K562 (cell line): ENCODE measurements around the gene DGKA.

Experiments used
- ELF1 ChIP-seq: fragments of 200-800 bp; sonication (Bioruptor generic); IDR thresholded peaks from 2 replicates; pipeline ENCODE4 v1.6.1; 2016; ENCODE audit warnings: missing genetic modification characterization, missing compliant biosample characterization
- EP300 ChIP-seq: IDR thresholded peaks from 2 replicates; pipeline ENCODE4 v1.6.1; 2012; ENCODE audit warnings: low read length, improper control_type of control experiment
- GATA2 ChIP-seq: sonication (generic); formaldehyde crosslinking; IDR thresholded peaks from 2 replicates; pipeline ENCODE4 v1.4.0; 2020; ENCODE audit warnings: mild to moderate bottlenecking, missing genetic modification reagents
- HEY1 ChIP-seq: fragments of 250-450 bp; sonication (Bioruptor Pico); IDR thresholded peaks from 2 replicates; pipeline ENCODE4 v1.5.0; 2020; ENCODE audit warnings: mild to moderate bottlenecking, moderate library complexity, borderline replicate concordance
- MTF1 ChIP-seq: fragments of 250-450 bp; sonication (Bioruptor Pico); IDR thresholded peaks from 2 replicates; pipeline ENCODE4 v1.9.0; 2021; ENCODE audit warnings: moderate library complexity, mild to moderate bottlenecking, inconsistent platforms, borderline replicate concordance
- NFIC ChIP-seq: fragments of 450-650 bp; IDR thresholded peaks from 2 replicates; pipeline ENCODE4 v1.6.1; 2017; ENCODE audit warnings: mild to moderate bottlenecking, inconsistent platforms
- RAD21 ChIP-seq, 2 experiments: fragments of 250-450 bp in 1 of 2; fragments of 450-650 bp in 1 of 2; sonication (Bioruptor Pico) in 1 of 2; formaldehyde crosslinking in 1 of 2; IDR thresholded peaks in 1 of 2; conservative IDR thresholded peaks in 1 of 2; 2 replicates each; pipeline versions ENCODE4 v1.4.0 to v1.8.0; 2020 to 2022; ENCODE audit warnings: mild to moderate bottlenecking in 2 of 2, moderate library complexity in 1 of 2
- SMAD1 ChIP-seq: fragments of 150-350 bp; IDR thresholded peaks from 2 replicates; pipeline ENCODE4 v1.6.1; 2014; ENCODE audit warnings: low read length, low read depth; ENCODE audit not compliant: partially characterized antibody
- SMARCE1 ChIP-seq: fragments of 450-650 bp; IDR thresholded peaks from 2 replicates; pipeline ENCODE4 v1.7.1; 2016; ENCODE audit warnings: mild to moderate bottlenecking
- ZNF76 ChIP-seq: fragments of 250-450 bp; sonication (Bioruptor Pico); IDR thresholded peaks from 2 replicates; pipeline ENCODE4 v1.4.0; 2020; ENCODE audit warnings: mild to moderate bottlenecking, moderate library complexity, borderline replicate concordance
- ZSCAN29 ChIP-seq: fragments of 450-650 bp; IDR thresholded peaks from 2 replicates; pipeline ENCODE4 v1.6.1; 2017
- TF ChIP-seq, protein P1 (sequence below), 3 experiments: IDR thresholded peaks in 2 of 3; conservative IDR thresholded peaks in 1 of 3; 2 replicates each; pipeline ENCODE4 v1.5.1; 2011 to 2012; ENCODE audit warnings: low read length in 3 of 3, mild to moderate bottlenecking in 3 of 3, control low read depth in 2 of 3, improper control_type of control experiment in 1 of 3, inconsistent platforms in 1 of 3, low read depth in 1 of 3, mixed read lengths in 1 of 3, moderate library complexity in 1 of 3; ENCODE audit not compliant: insufficient read depth in 2 of 3
- TF ChIP-seq, protein P2 (sequence below): fragments of 200-600 bp; sonication (generic); IDR thresholded peaks from one replicate; pipeline ENCODE4 v1.6.1; 2012; ENCODE audit warnings: mild to moderate bottlenecking, low read depth, low read length, inconsistent platforms

DNA sequence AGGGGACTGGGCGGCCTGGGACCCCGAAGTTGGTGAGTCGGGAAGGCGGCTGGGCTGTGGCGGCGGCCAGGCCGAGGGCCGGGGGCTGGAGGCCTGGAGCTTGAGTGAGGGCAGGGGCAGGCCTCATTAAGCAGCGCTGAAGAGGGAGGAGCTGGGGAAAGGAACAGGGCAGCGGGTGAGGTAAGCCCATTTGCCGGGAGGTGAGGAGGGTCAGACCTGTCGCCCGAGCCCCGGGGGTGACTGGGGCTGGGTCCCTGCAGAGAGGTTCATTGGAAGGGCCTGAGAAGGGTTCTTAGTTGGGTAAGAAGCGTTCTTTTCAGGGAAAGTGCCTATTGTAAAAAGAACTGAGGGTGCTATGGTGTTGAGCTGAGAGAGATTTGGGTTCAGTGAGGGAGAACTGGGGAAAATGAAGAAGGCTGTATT, 43.4 kb downstream of the DGKA start:
- TF ChIP-seq RAD21 (CRISPR knock-in tag; conservative IDR thresholded peaks at IDR 0.05 in 1 of 2, IDR thresholded peaks at IDR 0.05 in 1 of 2): no peak
- TF ChIP-seq NFIC: no peak
- no peak for TF ChIP-seq EP300
- no peak for TF ChIP-seq MTF1 (CRISPR knock-in tag)
- no peak for TF ChIP-seq SMAD1
- TF ChIP-seq ELF1: no peak
- TF ChIP-seq ZSCAN29: no peak
- no peak for TF ChIP-seq SMARCE1
- TF ChIP-seq, protein P1, sequence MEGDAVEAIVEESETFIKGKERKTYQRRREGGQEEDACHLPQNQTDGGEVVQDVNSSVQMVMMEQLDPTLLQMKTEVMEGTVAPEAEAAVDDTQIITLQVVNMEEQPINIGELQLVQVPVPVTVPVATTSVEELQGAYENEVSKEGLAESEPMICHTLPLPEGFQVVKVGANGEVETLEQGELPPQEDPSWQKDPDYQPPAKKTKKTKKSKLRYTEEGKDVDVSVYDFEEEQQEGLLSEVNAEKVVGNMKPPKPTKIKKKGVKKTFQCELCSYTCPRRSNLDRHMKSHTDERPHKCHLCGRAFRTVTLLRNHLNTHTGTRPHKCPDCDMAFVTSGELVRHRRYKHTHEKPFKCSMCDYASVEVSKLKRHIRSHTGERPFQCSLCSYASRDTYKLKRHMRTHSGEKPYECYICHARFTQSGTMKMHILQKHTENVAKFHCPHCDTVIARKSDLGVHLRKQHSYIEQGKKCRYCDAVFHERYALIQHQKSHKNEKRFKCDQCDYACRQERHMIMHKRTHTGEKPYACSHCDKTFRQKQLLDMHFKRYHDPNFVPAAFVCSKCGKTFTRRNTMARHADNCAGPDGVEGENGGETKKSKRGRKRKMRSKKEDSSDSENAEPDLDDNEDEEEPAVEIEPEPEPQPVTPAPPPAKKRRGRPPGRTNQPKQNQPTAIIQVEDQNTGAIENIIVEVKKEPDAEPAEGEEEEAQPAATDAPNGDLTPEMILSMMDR (IDR thresholded peaks at IDR 0.05 in 2 of 3, conservative IDR thresholded peaks at IDR 0.05 in 1 of 3; ENCODE audit: insufficient read depth in 2 of 3, low read depth in 1 of 3, low read length in 3 of 3): no peak
- TF ChIP-seq, protein P2, sequence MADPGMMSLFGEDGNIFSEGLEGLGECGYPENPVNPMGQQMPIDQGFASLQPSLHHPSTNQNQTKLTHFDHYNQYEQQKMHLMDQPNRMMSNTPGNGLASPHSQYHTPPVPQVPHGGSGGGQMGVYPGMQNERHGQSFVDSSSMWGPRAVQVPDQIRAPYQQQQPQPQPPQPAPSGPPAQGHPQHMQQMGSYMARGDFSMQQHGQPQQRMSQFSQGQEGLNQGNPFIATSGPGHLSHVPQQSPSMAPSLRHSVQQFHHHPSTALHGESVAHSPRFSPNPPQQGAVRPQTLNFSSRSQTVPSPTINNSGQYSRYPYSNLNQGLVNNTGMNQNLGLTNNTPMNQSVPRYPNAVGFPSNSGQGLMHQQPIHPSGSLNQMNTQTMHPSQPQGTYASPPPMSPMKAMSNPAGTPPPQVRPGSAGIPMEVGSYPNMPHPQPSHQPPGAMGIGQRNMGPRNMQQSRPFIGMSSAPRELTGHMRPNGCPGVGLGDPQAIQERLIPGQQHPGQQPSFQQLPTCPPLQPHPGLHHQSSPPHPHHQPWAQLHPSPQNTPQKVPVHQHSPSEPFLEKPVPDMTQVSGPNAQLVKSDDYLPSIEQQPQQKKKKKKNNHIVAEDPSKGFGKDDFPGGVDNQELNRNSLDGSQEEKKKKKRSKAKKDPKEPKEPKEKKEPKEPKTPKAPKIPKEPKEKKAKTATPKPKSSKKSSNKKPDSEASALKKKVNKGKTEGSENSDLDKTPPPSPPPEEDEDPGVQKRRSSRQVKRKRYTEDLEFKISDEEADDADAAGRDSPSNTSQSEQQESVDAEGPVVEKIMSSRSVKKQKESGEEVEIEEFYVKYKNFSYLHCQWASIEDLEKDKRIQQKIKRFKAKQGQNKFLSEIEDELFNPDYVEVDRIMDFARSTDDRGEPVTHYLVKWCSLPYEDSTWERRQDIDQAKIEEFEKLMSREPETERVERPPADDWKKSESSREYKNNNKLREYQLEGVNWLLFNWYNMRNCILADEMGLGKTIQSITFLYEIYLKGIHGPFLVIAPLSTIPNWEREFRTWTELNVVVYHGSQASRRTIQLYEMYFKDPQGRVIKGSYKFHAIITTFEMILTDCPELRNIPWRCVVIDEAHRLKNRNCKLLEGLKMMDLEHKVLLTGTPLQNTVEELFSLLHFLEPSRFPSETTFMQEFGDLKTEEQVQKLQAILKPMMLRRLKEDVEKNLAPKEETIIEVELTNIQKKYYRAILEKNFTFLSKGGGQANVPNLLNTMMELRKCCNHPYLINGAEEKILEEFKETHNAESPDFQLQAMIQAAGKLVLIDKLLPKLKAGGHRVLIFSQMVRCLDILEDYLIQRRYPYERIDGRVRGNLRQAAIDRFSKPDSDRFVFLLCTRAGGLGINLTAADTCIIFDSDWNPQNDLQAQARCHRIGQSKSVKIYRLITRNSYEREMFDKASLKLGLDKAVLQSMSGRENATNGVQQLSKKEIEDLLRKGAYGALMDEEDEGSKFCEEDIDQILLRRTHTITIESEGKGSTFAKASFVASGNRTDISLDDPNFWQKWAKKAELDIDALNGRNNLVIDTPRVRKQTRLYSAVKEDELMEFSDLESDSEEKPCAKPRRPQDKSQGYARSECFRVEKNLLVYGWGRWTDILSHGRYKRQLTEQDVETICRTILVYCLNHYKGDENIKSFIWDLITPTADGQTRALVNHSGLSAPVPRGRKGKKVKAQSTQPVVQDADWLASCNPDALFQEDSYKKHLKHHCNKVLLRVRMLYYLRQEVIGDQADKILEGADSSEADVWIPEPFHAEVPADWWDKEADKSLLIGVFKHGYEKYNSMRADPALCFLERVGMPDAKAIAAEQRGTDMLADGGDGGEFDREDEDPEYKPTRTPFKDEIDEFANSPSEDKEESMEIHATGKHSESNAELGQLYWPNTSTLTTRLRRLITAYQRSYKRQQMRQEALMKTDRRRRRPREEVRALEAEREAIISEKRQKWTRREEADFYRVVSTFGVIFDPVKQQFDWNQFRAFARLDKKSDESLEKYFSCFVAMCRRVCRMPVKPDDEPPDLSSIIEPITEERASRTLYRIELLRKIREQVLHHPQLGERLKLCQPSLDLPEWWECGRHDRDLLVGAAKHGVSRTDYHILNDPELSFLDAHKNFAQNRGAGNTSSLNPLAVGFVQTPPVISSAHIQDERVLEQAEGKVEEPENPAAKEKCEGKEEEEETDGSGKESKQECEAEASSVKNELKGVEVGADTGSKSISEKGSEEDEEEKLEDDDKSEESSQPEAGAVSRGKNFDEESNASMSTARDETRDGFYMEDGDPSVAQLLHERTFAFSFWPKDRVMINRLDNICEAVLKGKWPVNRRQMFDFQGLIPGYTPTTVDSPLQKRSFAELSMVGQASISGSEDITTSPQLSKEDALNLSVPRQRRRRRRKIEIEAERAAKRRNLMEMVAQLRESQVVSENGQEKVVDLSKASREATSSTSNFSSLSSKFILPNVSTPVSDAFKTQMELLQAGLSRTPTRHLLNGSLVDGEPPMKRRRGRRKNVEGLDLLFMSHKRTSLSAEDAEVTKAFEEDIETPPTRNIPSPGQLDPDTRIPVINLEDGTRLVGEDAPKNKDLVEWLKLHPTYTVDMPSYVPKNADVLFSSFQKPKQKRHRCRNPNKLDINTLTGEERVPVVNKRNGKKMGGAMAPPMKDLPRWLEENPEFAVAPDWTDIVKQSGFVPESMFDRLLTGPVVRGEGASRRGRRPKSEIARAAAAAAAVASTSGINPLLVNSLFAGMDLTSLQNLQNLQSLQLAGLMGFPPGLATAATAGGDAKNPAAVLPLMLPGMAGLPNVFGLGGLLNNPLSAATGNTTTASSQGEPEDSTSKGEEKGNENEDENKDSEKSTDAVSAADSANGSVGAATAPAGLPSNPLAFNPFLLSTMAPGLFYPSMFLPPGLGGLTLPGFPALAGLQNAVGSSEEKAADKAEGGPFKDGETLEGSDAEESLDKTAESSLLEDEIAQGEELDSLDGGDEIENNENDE: no peak
- no peak for TF ChIP-seq ZNF76 (CRISPR knock-in tag)
- no peak for TF ChIP-seq HEY1 (CRISPR knock-in tag)
- no peak for TF ChIP-seq GATA2 (CRISPR knock-in tag)
